OCI-LY7 (cell line): ENCODE results near the gene FOXP1.

ENCODE experiments used
- EZH2phosphoT487 ChIP-seq: fragments of 200-600 bp; sonication (generic); IDR thresholded peaks from 2 replicates; pipeline ENCODE4 v1.6.1; 2018; ENCODE audit warnings: low read depth, borderline replicate concordance, mild to moderate bottlenecking, mixed run types, antibody characterized with exemption, low read length, moderate library complexity, mixed read lengths
- TF ChIP-seq, protein P1 (sequence below): fragments of 200-600 bp; sonication (generic); conservative IDR thresholded peaks from 2 replicates; pipeline ENCODE4 v1.5.1; 2014; ENCODE audit warnings: mild to moderate bottlenecking, antibody characterized with exemption, low read length, moderate library complexity, mixed read lengths

DNA sequence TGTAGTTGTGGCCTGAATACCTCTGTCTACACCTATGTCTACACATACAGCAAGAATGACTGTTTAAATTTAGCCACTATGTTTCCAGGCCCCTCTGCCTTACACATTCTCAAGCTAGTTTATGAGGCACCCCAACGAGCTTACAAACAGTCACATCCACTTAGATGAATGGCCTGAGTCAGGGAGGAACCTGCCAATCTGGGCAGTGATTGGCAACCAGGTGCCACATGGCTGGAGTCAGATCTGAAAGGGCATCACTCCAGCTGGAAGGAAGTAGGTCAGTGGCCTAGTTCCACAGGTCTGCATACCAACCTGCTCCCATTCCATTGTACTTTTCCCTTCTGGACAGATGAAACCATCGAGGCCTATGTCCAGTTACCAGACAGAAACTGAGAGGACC is 136.3 kb downstream of the FOXP1 start:
- no peak for TF ChIP-seq EZH2phosphoT487
- TF ChIP-seq, protein P1, sequence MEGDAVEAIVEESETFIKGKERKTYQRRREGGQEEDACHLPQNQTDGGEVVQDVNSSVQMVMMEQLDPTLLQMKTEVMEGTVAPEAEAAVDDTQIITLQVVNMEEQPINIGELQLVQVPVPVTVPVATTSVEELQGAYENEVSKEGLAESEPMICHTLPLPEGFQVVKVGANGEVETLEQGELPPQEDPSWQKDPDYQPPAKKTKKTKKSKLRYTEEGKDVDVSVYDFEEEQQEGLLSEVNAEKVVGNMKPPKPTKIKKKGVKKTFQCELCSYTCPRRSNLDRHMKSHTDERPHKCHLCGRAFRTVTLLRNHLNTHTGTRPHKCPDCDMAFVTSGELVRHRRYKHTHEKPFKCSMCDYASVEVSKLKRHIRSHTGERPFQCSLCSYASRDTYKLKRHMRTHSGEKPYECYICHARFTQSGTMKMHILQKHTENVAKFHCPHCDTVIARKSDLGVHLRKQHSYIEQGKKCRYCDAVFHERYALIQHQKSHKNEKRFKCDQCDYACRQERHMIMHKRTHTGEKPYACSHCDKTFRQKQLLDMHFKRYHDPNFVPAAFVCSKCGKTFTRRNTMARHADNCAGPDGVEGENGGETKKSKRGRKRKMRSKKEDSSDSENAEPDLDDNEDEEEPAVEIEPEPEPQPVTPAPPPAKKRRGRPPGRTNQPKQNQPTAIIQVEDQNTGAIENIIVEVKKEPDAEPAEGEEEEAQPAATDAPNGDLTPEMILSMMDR = no peak
